22Rv1 (cell line): ENCODE measurements around the gene C20orf204.

Source experiments
- H3K27ac ChIP-seq: fragments of 450-650 bp; 2 replicates; pipeline ENCODE4 v1.5.1; 2017
- CTCF ChIP-seq: fragments of 450-650 bp; IDR thresholded peaks from 2 replicates; pipeline ENCODE4 v1.5.1; 2017; ENCODE audit warnings: mild to moderate bottlenecking
- ZFX ChIP-seq: fragments of 450-650 bp; IDR thresholded peaks from 2 replicates; pipeline ENCODE4 v1.6.1; 2017; ENCODE audit warnings: antibody characterized with exemption, borderline replicate concordance

Gene C20orf204, protein sequence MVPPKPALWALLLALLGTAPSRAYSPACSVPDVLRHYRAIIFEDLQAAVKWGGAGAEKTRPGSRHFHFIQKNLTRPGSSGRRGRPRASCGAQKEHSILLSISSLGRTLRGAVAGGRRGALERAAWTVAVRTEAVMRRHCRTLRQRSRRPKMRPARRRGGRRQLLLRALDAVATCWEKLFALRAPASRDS

GRCh38 chr20:64035933-64036345 is at the start of gene C20orf204:
Gene C20orf204, plus strand, starts transcription at chr20:64036182. Its CDS starts 142 bp downstream, at chr20:64036324.
- H3K27ac ChIP-seq: no peak within 1 kb of the TSS
- TF ChIP-seq CTCF (no peak), ZFX (no peak)

DNA sequence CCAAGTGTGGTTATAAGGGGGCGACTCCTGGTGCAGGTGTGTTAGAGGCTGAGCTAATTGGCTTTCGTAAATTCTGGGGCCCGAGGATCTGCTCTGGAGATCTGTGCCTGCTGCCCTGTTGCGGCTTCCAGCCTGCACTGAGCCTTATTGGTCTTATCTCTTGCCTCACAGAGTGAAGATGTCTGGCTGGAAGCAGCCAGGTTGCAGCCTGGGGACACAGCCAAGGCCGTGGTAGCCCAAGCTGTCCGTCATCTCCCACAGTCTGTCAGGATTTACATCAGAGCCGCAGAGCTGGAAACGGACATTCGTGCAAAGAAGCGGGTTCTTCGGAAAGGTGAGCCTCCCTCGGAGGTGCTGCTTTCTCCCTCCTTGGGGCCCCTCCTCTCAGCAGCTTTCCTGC is 35.1 kb upstream of the C20orf204 start:
- no peak for TF ChIP-seq CTCF
- no peak for TF ChIP-seq ZFX
- no peak overlapping the region for H3K27ac ChIP-seq

DNA sequence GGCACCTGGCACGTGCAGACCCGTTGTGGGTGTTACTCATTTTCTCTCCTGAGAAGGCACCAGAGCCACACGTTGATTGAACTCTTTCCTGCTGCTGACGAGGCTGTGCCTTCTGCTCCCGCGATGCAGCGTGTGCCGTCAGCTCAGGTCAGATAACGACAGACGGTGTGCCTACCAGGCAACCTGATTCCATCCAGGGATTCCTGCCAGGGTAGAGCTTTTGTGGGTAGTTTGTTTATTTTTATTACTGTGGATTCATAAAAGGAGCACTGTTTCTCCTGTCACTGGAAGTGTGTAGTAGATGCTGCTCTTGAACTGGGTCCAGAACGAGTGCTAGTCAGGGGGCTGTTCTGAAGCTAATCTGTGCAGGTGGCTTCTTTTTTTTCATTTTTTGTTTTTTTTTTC is 34.4 kb upstream of the C20orf204 start:
- H3K27ac ChIP-seq: no peak overlapping the region

DNA sequence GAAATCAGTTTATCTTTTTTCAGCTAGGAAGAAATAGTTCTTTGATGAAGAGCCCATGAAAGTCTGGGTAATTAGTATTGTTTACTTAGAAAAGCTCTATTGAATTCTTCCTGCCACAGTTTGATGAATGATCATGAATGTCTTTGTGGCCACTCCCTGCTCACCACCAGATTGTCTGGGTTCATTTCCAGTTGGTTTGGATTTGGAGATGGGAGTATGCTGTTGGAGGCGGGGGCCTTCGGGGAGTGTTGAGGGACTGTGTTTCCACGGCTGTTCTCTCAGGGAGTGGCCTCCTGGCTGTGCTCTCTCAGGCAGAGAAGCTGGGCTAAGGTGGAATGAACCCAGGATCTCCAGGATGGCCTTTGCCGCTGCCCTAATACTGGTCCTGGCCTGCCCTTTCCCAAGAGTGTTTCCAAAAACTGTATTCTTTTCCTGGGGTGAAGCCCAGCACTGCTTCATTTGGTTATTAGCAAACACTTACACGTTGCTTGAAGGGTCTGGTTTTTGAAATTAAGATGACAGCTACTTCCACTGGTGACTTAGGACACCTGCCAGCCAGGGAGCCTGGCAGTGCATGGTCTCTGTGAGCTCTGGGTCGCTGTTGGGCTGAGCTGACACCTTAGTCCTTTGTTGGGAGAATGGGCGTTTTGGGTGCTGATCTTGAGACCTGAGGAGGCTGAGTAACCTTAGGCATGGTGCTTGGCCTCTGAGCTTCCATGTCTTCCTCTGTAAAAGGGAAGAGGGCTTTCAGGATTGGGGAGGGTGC is 31.8 kb upstream of the C20orf204 start:
- no peak overlapping the region for H3K27ac ChIP-seq
- TF ChIP-seq CTCF (no peak), ZFX (no peak)

More for the DNA sequence above, 34.4 kb upstream of the C20orf204 start:
- TF ChIP-seq ZFX (no peak), CTCF (no peak)

DNA sequence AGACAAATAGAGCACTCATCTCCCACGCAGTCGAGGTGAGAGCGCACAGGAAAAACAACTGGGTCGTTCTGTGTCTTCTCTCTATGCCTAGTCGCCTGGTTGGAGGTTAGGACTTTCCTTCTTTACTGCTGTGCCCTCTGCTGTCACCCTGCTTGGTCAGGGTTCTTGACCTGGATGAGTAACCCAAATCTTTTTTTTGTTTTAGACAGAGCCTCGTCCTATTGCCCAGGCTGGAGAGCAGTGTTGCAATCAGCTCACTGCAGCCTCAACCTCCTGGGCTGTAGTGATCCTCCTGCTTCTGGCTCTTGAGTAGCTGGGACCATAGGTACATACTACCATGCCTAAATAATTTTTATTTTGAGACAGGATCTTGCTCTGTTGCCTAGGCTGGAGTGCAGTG is 30.6 kb upstream of the C20orf204 start:
- no peak overlapping the region for H3K27ac ChIP-seq
- no peak for TF ChIP-seq ZFX
- TF ChIP-seq CTCF: no peak

- H3K27ac ChIP-seq: no peak overlapping the region
- TF ChIP-seq ZFX (no peak), CTCF (no peak)
Measured at GRCh38 chr20:64006490-64006889, 29.5 kb upstream of the C20orf204 start.

DNA sequence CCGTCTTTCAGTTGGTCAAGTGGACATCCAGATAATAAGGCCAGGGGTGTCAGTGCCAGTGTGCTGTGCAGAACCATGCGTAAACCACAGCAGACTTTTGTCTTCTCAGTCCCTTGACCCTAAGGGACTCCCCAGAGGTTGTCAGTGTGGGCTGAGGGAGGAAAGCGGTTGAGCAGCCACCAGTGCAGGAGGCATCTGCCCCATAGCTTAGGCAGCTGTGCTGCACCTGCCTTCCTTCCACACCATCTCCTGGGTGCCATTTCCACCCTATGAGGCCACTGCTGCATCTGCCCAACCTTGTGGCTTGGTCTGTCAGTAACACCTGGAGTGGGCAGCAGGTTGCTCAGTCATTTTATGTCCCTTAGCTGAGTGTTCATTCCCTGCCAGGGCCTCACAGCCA is 29.1 kb upstream of the C20orf204 start:
- no peak for TF ChIP-seq CTCF
- no peak for TF ChIP-seq ZFX

More for the DNA sequence above, 29.1 kb upstream of the C20orf204 start:
- H3K27ac ChIP-seq: no peak overlapping the region
